Inflammatory macrophage treated with lipopolysaccharide for 4 hours (primary cell): ENCODE data around the gene S100A1.
A peak's percentile ranks its signal among the peaks of the same experiment; 100 is the strongest.
"Not testable (repeated sequence)": the region's sequence is repeated elsewhere in the genome, so short reads cannot be mapped to it uniquely, and the experiment has no call there.

ENCODE experiments used
- DNase-seq: peaks from one replicate; pipeline ENCODE4 v3.0.0-alpha.2; 2020

Gene S100A1

GRCh38 chr1:153633161-153633753 is 5.0 kb downstream of the S100A1 start:
- DNase-seq = no peak

GRCh38 chr1:153633754-153634665 is 5.8 kb downstream of the S100A1 start, which contains the start of gene CHTOP:
TSS of gene CHTOP (plus strand) at chr1:153634066. CDS start at chr1:153636589, 2,523 bp downstream.
- DNase-seq = peak; percentile 99

GRCh38 chr1:153635872-153636271 is 7.6 kb downstream of the S100A1 start:
- DNase-seq = no peak

- DNase-seq = no peak
Observed at GRCh38 chr1:153636312-153636711, 8.1 kb downstream of the S100A1 start.

GRCh38 chr1:153638261-153638660 is 10.0 kb downstream of the S100A1 start:
- no peak for DNase-seq

- DNase-seq = no peak
Observed at GRCh38 chr1:153639280-153639679, 11.0 kb downstream of the S100A1 start.

GRCh38 chr1:153640213-153640612 is 12.0 kb downstream of the S100A1 start:
- not testable (repeated sequence) for DNase-seq

GRCh38 chr1:153640861-153641260 is 12.6 kb downstream of the S100A1 start:
- no peak for DNase-seq

GRCh38 chr1:153642161-153642560 is 13.9 kb downstream of the S100A1 start:
- no peak for DNase-seq

GRCh38 chr1:153643100-153643499 is 14.9 kb downstream of the S100A1 start:
- DNase-seq = no peak

GRCh38 chr1:153643816-153644215 is 15.6 kb downstream of the S100A1 start:
- DNase-seq = no peak

GRCh38 chr1:153646672-153647345 is 18.6 kb downstream of the S100A1 start:
- DNase-seq = peak; percentile 83

- DNase-seq = no peak
Observed at GRCh38 chr1:153647346-153647714, 19.1 kb downstream of the S100A1 start.

- DNase-seq = no peak
Observed at GRCh38 chr1:153648000-153648643, 19.9 kb downstream of the S100A1 start.

- DNase-seq = no peak
Observed at GRCh38 chr1:153649137-153649862, 21.1 kb downstream of the S100A1 start.

GRCh38 chr1:153649863-153650235 is 21.6 kb downstream of the S100A1 start:
- no peak for DNase-seq

GRCh38 chr1:153651771-153652170 is 23.5 kb downstream of the S100A1 start:
- DNase-seq = no peak

- peak; percentile 67 for DNase-seq
Observed at GRCh38 chr1:153652805-153653500, 24.7 kb downstream of the S100A1 start.

- DNase-seq = no peak
Observed at GRCh38 chr1:153655333-153655732, 27.1 kb downstream of the S100A1 start.

- peak; percentile 91 for DNase-seq
Observed at GRCh38 chr1:153658400-153659174, 30.4 kb downstream of the S100A1 start, which contains the start of gene SNAPIN. TSS of gene SNAPIN (plus strand) at chr1:153658703. CDS start at chr1:153658744, 41 bp downstream.

GRCh38 chr1:153659175-153659534 is 30.9 kb downstream of the S100A1 start:
- no peak for DNase-seq
